ENCODE data around the gene UBAC2.
"Not testable (repeated sequence)": the region's sequence is repeated elsewhere in the genome, so short reads cannot be mapped to it uniquely, and the experiment has no call there.

UBAC2 gene

DNA sequence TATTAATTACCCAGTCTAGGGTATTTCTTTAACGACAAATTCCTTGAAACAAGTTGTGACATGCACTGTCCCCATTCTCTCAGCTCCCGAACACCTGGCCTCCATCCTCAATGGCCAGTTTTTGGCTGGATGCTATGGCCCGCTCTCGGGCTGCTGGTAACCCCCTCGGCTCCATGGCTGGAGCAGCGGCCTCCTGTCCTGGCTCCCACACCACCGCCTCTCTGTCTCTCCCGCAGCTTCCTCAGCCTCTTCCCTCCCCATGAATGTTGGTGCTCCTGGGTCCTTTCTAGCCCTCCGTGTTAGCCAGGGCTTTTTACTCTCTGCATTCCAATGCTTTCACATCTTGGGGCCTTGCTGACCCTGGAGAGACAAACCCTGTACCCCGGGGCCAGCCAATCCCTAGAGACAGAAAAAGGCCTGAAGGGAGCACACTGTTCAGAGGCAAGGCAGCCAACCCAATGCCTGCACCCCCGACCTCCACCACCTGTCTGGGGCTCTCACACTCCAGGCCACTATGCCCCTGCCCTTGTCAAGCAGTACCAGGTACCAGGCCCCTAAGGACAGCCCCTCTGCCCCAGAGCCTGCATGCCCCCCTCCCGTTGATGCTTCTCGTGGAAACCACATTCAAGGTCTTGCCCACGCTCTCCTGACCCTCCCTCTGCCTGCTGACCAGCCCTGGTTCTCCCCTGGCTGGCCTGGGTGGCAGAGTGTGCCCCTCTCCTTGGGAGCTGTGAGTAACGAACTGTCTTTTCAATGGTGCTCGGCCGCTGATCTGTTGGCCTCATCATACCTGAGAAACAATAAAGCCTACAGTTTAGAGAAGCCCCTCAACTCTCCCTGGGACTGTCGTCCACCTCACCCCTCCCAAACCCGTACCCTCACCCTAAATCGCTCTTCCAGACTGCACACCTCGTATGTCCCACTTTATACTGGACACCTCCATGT lies 193.4 kb downstream of the UBAC2 start:
- DNase-seq (ENCODE audit: low read depth in 2 of 2), result no peak

- no peak for DNase-seq (ENCODE audit: low read depth in 2 of 2)
Measured at GRCh38 chr13:99395436-99395835, 194.8 kb downstream of the UBAC2 start.

DNA sequence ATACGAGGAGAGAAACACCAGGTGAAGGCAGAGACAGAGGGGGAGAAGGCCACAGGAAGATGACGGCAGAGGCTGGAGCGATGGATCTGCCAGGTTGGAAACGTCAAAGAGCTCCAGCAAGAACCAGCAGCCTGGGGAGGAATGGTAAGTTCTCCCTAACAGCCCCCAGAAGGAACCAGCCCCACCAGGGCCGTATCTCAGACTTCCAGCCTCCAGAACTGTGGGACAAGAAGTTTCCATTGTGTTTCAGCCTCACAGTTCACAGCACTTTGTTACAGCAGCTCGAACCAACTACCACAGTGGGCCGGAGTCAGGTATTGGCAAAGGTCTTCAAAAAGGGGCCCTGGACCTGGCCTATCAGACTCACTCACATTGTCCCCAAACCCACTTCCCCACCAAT lies 195.8 kb downstream of the UBAC2 start:
- DNase-seq (ENCODE audit: low read depth in 2 of 2), result no peak

DNA sequence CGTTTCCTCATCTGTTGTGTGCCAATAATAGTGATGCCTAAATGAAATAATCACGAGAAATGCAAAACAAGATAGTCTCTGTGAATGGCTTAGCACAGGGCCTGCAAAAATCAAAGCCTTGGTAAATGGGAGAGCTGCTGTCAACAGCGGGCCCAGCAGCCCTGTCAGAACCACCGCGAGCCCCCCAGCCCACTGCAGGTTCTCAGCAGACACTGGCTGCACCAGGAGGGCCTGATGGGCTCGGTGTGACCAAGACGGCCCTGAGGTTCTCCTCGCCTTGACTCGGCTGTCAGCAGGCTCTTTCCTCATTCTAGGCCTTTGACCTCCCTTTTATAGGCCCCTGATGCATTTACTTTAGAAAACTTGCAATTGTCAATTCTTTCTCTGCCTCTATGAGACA lies 197.4 kb downstream of the UBAC2 start:
- DNase-seq (ENCODE audit: low read depth in 2 of 2), result no peak

DNA sequence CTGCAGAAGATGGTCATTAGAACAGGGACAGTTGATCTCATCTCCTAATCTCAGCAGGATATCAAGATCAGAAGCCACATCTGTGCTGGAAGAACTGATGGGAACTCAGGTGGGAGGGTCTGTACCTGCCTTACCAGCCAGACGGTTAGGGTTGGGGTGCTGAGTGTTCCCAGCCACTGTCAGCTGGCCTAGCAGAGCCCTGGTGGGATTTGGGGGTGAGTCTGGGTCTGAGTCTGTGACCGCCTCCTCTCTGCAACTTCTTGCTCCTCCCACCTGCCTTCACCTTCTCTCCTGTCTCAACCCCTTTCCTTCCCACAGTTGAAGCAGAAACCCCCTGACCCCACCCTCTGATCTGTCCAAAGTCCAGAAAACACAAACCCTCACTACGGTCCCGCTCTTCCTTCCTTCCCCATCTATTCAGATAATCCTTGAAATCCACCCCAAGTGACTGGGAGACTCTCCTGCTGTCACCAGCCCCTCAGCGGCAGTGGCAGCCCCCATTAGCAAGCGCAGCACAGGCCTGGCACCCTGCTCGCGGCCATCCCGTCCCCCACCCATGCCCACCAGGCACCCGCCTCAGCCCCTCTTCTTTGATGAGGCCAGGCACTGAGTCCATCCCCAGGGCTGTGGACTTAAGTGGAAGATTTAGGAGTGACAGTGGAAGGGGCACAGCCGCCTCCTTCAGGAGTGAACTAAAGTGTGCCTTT lies 198.4 kb downstream of the UBAC2 start:
- no peak for DNase-seq (ENCODE audit: low read depth in 2 of 2)

DNA sequence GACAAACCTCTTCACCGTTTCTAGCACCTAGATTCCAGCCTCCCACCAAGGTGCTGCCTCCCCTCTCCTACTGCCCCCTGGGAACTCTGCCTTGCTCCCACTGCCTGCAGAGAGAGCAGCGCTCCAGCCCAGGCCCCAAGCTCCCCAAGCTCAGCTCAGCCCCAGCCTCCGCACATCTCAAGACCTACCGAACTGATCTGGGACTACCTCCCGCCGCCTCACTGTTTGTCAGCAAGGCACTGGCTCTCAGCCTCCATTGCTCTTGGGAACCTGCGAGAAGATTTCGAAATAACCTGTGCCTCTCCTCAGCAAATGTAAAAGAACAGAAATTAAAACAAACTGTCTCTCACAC lies 198.9 kb downstream of the UBAC2 start:
- no peak for DNase-seq (ENCODE audit: low read depth in 2 of 2)

GRCh38 chr13:99403458-99403971 lies 202.9 kb downstream of the UBAC2 start:
- no peak for DNase-seq (ENCODE audit: low read depth in 2 of 2)

DNA sequence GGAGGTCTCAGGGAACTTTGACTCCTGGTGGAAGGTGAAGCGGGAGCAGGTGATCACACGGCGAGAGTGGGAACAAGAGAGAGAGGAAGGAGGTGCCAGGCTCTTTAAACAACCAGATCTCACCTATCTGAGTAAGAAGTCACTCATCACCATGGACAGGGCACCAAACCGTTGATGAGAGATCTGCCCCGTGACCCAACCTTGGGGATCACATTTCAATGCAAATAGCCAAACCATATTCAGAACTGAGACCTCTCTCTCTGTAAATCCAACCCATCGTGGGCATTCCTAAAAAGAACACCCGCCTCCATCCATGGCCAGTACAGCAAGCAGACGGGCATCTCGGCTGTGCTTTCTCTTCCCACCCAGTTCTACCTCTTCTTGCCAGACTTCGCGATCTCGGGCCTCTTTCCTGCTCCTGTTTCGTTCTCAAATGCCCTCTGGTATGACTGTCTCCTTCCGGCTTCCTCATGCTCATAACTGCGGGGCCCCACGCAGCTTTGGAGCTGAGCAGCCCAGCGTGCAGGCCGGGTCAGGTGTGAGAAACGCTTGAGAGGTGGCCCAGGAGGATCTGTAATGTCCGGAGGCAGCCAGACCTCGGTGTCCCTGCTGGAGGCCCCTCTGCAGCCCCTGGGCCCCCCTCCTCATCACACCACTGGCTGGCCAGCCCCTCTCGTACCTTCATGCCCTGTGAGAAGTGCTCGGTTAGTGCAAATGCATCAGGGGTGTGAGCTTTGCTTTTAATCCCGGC lies 203.5 kb downstream of the UBAC2 start:
- no peak for DNase-seq (ENCODE audit: low read depth in 2 of 2)

- no peak for DNase-seq (ENCODE audit: low read depth in 2 of 2)
Measured at GRCh38 chr13:99405966-99406365, 205.3 kb downstream of the UBAC2 start.

DNA sequence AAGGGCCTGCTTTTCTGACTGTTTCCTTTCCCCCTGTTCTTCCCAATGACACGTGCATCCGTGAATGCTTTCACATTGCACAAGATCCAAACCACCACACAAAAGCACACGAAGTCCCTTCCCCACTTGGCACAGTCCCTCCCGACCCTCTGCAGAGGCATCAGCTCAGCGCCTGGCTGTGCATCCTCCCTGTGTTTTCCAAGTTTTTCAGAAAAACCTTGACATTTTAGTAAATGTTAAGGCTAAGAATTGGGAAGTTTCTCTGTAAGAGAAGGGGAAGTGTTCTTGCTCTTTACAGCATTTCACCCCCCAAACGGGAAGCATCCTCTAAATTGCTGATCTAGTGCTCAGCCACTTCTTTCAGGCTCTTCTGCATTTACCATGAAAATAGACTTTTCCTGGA lies 206.1 kb downstream of the UBAC2 start:
- no peak for DNase-seq (ENCODE audit: low read depth in 2 of 2)

DNA sequence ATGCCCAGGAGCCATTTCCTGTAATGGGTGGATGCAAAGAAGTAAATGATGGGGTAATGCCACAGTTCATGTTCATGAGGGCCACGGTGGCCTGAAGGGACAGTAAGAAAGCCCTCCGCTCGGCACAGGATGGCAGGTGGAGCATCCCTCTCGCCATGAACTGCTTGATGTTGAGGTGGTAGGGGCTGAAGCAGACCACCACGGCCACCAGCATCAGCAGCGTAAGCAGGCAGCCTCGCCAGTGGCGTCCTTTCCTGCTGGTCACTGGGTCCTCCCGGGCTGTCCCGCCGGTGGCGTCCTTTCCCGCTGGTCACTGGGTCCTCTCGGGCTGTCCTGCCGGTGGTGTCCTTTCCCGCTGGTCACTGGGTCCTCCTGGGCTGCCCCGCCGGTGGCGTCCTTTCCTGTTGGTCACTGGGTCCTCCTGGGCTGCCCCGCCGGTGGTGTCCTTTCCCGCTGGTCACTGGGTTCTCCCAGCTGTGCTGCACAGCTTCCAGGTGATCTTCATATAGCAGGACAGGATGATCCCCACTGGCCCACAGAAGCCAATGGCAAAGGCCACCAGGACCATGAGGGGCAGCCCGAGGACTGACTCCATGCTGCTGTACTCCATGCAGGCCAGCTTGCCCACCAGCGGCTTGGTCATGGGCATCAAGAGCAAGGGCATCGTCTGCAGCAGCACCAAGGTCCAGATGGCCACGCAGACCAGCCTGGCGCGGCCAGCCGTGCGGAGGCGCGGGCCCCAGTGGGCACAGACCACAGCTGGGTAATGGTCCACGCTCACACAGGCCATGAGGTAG lies 207.4 kb downstream of the UBAC2 start:
- no peak for DNase-seq (ENCODE audit: low read depth in 2 of 2)

DNA sequence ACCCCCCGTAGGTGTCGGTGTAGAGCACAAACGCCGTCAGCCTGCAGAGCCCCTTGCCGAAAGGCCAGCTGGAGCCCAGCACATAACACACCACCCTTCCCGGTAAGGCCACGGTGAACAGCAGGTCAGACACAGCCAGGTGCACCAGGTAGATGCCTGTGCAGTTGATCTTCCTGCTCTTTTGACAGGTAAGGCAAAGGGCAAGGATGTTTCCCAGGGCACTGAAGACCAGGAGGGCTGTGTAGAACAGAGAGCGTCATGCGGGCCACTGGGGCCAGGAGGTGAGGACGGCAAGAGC lies 208.0 kb downstream of the UBAC2 start:
- DNase-seq (ENCODE audit: low read depth in 2 of 2), result no peak

GRCh38 chr13:99409461-99410083 lies 208.9 kb downstream of the UBAC2 start:
- DNase-seq (ENCODE audit: low read depth in 2 of 2), result not testable (repeated sequence)

- not testable (repeated sequence) for DNase-seq (ENCODE audit: low read depth in 2 of 2)
Measured at GRCh38 chr13:99410646-99411475, 210.2 kb downstream of the UBAC2 start.

DNA sequence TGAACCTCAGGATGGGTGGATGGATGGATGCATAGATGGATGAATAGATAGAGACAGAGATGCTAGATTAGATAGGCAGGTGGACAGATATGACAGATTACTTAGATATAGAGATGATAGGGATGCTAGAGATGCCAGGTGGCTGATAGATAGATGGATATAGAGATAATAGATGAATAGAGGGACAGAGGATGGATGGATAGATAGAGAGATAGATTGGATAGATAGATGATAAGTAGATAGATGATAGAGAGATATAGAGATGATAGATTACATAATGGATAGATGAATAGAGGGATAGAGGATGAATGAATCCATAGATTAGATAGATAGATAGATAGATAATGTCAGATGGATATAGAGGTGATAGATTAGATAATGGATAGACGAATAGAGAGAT lies 212.2 kb downstream of the UBAC2 start:
- DNase-seq (ENCODE audit: low read depth in 2 of 2), result no peak

DNA sequence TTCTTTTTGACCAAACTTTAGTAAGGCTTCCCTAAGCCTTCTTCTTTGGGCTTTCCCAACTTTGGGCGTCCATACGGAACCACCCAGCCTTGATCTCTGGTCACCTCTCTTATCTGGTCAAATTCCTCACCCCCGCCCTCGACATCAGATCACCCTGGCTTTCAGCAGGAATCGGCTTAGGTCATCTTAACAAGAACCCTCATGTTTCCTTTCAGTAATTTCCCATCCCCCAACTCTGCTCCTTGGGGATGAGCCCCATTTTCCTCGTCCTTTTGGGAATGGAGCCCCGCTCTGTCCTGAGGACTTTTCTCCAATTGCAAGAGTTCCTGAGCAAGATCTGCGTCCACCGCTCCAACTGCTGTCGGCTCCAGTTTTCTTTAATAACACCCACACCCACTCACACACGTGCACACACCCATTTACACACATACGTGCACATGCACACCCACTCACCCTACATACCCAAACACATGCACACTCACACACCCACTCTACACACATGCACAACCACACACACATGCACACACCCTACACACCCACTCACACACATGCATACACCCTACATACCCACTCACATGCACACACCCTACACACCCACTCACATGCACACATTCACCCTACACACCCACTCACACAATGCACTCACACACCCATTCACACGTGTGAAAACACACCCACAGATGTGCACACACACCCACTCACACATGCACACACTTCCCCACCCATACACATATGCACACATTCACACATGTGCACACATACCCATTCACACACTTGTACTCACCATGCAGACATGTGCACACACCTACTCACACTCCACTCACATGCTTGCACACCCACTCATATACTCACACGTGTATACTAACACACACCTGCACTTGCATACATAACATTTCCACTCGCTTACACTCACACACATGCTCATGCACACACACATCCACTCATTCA lies 213.7 kb downstream of the UBAC2 start:
- DNase-seq (ENCODE audit: low read depth in 2 of 2), result no peak

DNA sequence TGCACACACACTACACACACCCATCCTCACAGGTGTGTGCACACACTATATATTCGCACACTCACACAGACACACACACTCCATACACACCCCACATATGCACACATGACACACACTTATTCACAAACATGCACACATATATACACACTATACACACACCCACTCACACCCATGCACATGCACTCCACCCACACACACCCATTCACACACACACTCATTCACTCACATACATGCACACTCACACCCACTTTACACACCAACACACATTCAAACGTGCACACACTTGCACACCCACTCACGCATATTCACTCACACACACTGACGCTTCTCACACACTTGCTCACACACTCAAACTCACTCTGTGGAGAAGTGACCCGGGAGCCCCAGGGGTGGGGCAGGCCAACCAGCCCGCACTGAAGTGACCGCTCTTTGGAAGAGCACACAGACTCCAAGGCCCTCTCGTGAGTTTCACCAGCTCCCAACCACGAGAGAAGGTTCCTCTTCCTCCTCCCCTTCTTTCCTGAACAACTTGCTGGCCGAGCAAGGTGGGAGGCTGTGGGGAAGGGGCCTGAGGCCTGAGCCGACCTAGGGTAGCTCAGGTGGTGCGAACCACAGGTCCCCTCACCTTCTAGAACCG lies 214.5 kb downstream of the UBAC2 start:
- DNase-seq (ENCODE audit: low read depth in 2 of 2), result no peak

DNA sequence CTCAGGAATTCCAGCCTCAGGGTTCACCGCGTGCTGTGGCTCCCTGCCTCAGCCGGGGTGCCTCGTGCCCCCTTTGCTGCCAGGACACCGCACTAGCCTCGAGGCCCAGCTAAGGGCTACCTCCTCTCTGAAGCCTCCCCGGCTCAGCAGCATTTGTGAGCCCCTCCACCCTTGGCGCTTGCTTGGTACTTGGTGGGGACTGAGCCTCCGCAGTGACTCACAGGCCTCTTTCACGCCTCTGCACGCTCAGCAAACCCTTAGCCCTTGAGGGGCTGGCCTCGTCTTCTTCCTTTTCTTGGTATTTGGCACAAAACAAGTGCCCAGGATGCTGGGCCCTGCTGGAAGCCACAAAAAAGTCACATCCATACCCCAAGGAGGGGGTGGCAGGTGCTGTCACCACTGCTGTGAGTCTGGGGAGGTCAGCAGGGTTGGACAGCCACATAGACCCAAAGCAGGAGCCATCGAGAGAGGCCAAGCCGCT lies 215.2 kb downstream of the UBAC2 start:
- DNase-seq (ENCODE audit: low read depth in 2 of 2), result no peak

All from stimulated activated CD8-positive, alpha-beta memory T cell treated with anti-CD3 and anti-CD28 coated beads, Interleukin-15, amount 100 ng/mL, for 4 hours (primary cell).